Brain microvascular endothelial cell (primary cell): ENCODE measurements around the gene UBE2U.
A peak's percentile ranks its signal among the peaks of the same experiment; 100 is the strongest.

Experiments
- DNase-seq: peaks from one replicate; pipeline ENCODE4 v3.0.0-alpha.2; 2020
- H3K27ac ChIP-seq: fragments of 250-450 bp; sonication (Bioruptor Pico); 2 replicates; pipeline ENCODE4 v1.5.1; 2020; ENCODE audit warnings: mild to moderate bottlenecking, moderate library complexity
- H3K27me3 ChIP-seq: fragments of 250-450 bp; sonication (Bioruptor Pico); replicated peaks from 2 replicates; pipeline ENCODE4 v1.5.1; 2020; ENCODE audit warnings: mild to moderate bottlenecking
- H3K36me3 ChIP-seq: fragments of 250-450 bp; sonication (Bioruptor Pico); replicated peaks from 2 replicates; pipeline ENCODE4 v1.5.1; 2020; ENCODE audit warnings: mild to moderate bottlenecking
- H3K4me3 ChIP-seq: 2 replicates; pipeline ENCODE4 v1.5.1; 2011; ENCODE audit warnings: low read depth, mild to moderate bottlenecking, control low read depth, low read length, moderate library complexity
- in situ Hi-C: cut with HindIII; loops from 2 replicates; pipeline ENCODE4 v1.10.0; 2017; ENCODE audit warnings: low sequenced_read_pairs, low pct_ligation_motif_present
- TF ChIP-seq, protein P1 (sequence below): IDR thresholded peaks from 2 replicates; pipeline ENCODE4 v1.5.1; 2011; ENCODE audit warnings: low read depth, mild to moderate bottlenecking, moderate library complexity, low read length, control low read depth, inconsistent platforms; ENCODE audit errors: missing control alignments

UBE2U gene

DNA sequence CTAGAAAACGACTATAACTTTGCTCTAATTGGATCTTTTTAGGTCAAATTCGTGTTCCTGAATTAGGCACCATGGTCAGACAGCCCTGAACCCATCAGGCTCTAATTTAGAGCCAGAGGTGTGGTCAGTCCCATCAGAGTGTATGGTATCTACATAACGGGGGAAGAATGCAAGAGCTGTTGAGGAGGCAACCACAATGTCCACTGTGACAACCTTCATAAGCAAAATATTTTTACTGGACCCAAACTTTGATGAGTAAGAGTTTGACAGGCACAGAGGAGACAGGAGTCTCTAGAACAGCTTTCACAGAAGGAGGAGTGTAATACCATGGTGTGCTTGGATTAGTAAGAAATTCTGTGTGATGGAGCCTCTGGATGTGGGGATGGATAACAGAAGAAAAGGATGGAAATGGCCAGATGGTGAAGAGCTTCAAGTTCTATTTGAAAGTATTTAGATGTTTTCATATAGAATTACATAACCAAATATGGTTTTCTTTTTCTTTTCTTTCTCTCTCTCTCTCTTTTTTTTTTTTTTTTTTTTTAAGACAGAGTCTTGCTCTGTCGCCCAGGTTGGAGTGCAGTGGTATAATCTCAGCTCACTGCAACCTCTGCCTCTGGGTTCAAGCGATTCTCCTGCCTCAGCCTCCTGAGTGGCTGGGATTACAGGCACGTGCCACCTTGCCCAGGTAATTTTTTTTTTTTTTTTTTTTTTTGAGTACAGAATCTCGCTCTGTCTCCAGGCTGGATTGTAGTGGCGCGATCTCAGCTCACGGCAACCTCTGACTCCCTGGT lies 24.9 kb downstream of the UBE2U start:
- TF ChIP-seq, protein P1, sequence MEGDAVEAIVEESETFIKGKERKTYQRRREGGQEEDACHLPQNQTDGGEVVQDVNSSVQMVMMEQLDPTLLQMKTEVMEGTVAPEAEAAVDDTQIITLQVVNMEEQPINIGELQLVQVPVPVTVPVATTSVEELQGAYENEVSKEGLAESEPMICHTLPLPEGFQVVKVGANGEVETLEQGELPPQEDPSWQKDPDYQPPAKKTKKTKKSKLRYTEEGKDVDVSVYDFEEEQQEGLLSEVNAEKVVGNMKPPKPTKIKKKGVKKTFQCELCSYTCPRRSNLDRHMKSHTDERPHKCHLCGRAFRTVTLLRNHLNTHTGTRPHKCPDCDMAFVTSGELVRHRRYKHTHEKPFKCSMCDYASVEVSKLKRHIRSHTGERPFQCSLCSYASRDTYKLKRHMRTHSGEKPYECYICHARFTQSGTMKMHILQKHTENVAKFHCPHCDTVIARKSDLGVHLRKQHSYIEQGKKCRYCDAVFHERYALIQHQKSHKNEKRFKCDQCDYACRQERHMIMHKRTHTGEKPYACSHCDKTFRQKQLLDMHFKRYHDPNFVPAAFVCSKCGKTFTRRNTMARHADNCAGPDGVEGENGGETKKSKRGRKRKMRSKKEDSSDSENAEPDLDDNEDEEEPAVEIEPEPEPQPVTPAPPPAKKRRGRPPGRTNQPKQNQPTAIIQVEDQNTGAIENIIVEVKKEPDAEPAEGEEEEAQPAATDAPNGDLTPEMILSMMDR, result no peak
- H3K36me3 ChIP-seq, result no peaks in the 10 kb centered on the region
- peak; percentile 79 for DNase-seq
- H3K4me3 ChIP-seq, result no peak overlapping the region
- peak overlapping the region; percentile 24 for H3K27ac ChIP-seq
- in situ Hi-C loops, result loop anchor here (25.0 kb wide), 2 partner anchors 316 to 541 kb away; no protein-coding TSS in a partner anchor
- no peaks in the 10 kb centered on the region for H3K27me3 ChIP-seq

GRCh38 chr1:64229307-64229706 lies 25.9 kb downstream of the UBE2U start:
- TF ChIP-seq, protein P1, result no peak
- in situ Hi-C loops, result loop anchor here (25.0 kb wide), 2 partner anchors 317 to 542 kb away; no protein-coding TSS in a partner anchor

DNA sequence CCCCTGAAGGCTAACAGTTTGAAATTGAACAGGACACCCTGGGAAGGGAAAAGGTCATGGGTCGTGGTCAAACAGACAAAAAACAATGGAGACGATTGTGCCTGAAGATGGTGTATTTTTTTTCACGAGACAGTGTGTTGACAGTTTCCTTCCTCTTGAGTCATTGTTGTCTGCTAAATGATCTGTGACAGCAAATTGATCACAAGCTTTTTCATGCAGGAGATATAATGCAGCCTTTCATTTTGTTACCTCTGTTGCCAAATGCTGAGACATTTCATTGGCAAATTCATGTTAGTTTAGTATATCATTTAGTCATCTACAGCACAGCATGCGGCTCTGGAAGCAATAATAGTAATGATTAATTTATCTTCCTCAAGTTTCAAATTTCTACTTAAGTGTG lies 27.7 kb downstream of the UBE2U start:
- Histone ChIP-seq H3K36me3 (no peaks in the 10 kb centered on the region), H3K4me3 (no peak overlapping the region), H3K27ac (no peak overlapping the region), H3K27me3 (no peaks in the 10 kb centered on the region)
- TF ChIP-seq, protein P1, result no peak
- in situ Hi-C loops, result loop anchor here (25.0 kb wide), 2 partner anchors 319 to 544 kb away; no protein-coding TSS in a partner anchor
- no peak for DNase-seq

More at GRCh38 chr1:64229307-64229706, 25.9 kb downstream of the UBE2U start:
- Histone ChIP-seq H3K27me3 (no peaks in the 10 kb centered on the region), H3K36me3 (no peaks in the 10 kb centered on the region), H3K4me3 (no peak overlapping the region), H3K27ac (no peak overlapping the region)
- no peak for DNase-seq

GRCh38 chr1:64231654-64232053 lies 28.2 kb downstream of the UBE2U start:
- in situ Hi-C loops, result loop anchor here (25.0 kb wide), 2 partner anchors 319 to 544 kb away; no protein-coding TSS in a partner anchor
- H3K4me3 ChIP-seq, result no peak overlapping the region
- H3K27me3 ChIP-seq, result no peaks in the 10 kb centered on the region
- DNase-seq, result no peak
- no peak overlapping the region for H3K27ac ChIP-seq
- H3K36me3 ChIP-seq, result no peaks in the 10 kb centered on the region
- TF ChIP-seq, protein P1, result no peak

GRCh38 chr1:64234714-64235113 lies 31.3 kb downstream of the UBE2U start:
- in situ Hi-C loops, result loop anchor here (25.0 kb wide), 2 partner anchors 322 to 547 kb away; no protein-coding TSS in a partner anchor
- H3K27ac ChIP-seq, result no peak overlapping the region
- H3K27me3 ChIP-seq, result no peaks in the 10 kb centered on the region
- no peaks in the 10 kb centered on the region for H3K36me3 ChIP-seq
- TF ChIP-seq, protein P1, result no peak
- no peak for DNase-seq
- no peak overlapping the region for H3K4me3 ChIP-seq

DNA sequence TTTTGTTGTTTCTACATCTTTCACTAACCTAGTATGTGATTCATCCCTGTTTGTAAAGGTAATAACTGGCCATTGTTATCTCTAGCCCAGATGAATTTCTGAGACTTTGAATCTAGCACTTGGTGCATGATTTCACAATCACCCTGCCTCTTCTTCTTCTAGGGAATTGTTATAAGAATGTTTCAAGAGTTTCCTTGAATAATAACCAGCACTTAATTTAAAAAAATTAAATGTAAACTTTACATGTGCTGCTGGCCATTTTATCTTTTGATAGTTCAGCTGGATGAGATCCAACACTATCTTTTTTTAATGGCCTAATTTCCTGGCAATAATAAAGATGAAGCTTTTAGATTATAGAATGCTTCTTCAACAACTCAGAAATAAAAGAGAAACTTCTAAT lies 31.8 kb downstream of the UBE2U start:
- no peak for DNase-seq
- Histone ChIP-seq H3K36me3 (no peaks in the 10 kb centered on the region), H3K27ac (no peak overlapping the region), H3K27me3 (no peaks in the 10 kb centered on the region), H3K4me3 (no peak overlapping the region)
- in situ Hi-C loops, result loop anchor here (25.0 kb wide), 2 partner anchors 323 to 548 kb away; no protein-coding TSS in a partner anchor
- TF ChIP-seq, protein P1, result no peak
